Measurements from ENCODE around the gene MCM8.

DNA sequence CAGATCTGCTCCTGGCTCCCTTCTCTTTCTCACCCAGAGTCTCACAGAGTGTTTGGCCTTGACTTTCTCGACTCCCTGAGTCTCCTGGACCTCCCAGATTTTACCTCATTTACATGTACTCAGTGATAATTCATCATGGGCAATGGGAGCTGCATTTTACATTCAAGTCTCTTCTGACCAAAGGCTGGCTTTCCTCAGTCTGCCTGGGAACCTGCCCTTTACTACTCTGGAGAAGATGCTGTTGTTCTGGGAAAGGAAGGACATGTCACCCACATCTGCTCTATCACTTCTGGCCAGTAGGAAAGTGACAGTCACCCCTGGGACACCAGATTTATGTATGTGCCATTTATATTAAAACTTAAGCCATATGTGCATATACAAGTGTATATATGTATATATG lies 96.0 kb downstream of the MCM8 start:
- TF ChIP-seq, protein P1, sequence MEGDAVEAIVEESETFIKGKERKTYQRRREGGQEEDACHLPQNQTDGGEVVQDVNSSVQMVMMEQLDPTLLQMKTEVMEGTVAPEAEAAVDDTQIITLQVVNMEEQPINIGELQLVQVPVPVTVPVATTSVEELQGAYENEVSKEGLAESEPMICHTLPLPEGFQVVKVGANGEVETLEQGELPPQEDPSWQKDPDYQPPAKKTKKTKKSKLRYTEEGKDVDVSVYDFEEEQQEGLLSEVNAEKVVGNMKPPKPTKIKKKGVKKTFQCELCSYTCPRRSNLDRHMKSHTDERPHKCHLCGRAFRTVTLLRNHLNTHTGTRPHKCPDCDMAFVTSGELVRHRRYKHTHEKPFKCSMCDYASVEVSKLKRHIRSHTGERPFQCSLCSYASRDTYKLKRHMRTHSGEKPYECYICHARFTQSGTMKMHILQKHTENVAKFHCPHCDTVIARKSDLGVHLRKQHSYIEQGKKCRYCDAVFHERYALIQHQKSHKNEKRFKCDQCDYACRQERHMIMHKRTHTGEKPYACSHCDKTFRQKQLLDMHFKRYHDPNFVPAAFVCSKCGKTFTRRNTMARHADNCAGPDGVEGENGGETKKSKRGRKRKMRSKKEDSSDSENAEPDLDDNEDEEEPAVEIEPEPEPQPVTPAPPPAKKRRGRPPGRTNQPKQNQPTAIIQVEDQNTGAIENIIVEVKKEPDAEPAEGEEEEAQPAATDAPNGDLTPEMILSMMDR (IDR thresholded peaks at IDR 0.05), result no peak
- TF ChIP-seq POLR2A (IDR thresholded peaks at IDR 0.05), result no peak
